ENCODE data around the gene FZD7.

Gene FZD7

GRCh38 chr2:202030691-202031090 is 3.0 kb upstream of the FZD7 start:
- no peak for TF ChIP-seq CTCF (conservative IDR thresholded peaks at IDR 0.05; ENCODE audit: low read depth, low read length)
- no peak for DNase-seq (ENCODE audit: low read depth)
- H3K4me3 ChIP-seq (ENCODE audit: low read depth, low read length) = no peak overlapping the region

DNA sequence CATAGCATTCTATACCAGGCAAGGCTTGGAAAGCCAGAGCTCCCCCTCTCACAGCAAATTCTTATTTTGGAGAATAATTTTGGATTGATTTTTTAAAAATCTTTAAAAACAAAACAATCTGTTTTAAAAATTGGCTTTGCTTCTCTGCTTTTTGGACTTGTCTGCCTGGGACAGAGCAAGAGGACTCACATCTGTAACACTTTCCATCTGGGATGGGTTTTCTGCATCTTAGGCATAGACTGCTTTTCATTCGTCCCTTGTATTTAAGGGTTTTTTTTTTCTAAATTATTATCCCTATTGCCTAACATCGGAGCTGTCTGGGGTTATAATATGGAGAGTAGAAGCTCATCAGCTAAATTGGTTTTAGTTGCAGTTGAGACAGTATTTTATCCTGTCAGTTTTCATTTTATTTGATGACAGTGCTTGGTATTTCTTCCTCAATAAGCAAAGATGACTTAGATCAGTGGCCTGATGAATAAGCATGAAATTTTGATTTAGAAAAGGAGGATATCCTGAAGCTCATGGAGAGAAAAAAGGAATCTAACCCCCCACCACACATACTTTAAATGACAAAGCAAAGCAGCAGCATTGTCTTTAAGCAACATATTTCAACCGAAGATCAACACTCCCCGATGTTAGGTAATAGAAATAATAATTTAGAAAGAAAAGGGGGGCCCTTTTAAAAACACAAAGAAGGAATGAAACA is 2.3 kb upstream of the FZD7 start:
- no peak for DNase-seq (ENCODE audit: low read depth)
- TF ChIP-seq CTCF (conservative IDR thresholded peaks at IDR 0.05; ENCODE audit: low read depth, low read length) = no peak
- no peak overlapping the region for H3K4me3 ChIP-seq (ENCODE audit: low read depth, low read length)

DNA sequence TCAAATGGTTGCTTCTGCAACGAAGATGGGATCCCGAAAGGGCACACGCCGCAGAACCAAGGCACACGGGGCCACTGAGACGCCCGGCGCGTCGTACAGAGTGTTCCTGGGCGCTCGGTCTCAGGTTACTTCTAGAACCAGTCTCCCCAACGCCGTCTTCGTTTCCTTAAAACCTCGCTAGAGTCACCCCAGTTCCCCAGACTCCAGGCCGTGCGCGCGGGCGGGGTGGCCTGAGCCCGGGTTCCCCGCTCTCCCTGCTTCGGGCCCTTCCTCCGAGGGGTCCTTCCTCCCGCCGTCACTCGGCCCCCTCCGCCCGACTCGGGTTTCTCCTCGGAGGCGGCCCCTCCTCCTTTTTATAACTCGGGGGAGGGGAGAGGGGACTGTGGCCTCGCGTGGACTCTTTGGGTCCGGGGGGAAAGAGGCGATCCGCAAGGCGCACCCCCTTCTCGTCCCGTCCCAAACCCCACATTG is 774 bp upstream of the FZD7 start:
- peak; percentile 52 for DNase-seq (ENCODE audit: low read depth)
- TF ChIP-seq CTCF (conservative IDR thresholded peaks at IDR 0.05; ENCODE audit: low read depth, low read length) = no peak
- peak overlapping the region; percentile 72 for H3K4me3 ChIP-seq (ENCODE audit: low read depth, low read length)

DNA sequence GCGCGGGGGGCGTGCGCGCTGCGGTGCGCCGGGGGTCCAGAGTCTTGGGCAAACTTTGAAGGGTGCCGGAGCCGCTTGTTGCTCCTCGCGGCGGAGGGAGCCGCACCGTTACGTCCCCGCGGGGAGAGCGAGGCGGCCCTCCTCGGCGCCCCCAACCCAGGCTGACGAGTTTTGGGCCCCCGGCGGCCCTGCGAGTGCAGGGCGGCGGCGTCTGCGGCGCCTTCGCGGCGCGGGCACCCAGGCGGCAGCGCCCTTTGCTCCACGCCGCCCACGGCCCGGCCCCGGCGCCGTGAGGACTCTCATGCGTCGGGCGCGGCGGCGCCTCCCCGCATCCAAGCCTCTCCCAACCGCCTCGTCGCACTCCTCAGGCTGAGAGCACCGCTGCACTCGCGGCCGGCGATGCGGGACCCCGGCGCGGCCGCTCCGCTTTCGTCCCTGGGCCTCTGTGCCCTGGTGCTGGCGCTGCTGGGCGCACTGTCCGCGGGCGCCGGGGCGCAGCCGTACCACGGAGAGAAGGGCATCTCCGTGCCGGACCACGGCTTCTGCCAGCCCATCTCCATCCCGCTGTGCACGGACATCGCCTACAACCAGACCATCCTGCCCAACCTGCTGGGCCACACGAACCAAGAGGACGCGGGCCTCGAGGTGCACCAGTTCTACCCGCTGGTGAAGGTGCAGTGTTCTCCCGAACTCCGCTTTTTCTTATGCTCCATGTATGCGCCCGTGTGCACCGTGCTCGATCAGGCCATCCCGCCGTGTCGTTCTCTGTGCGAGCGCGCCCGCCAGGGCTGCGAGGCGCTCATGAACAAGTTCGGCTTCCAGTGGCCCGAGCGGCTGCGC is 814 bp downstream of the FZD7 start:
- peak; percentile 70 for DNase-seq (ENCODE audit: low read depth)
- TF ChIP-seq CTCF (conservative IDR thresholded peaks at IDR 0.05; ENCODE audit: low read depth, low read length) = no peak
- peak overlapping the region; percentile 67 for H3K4me3 ChIP-seq (ENCODE audit: low read depth, low read length)

- H3K4me3 ChIP-seq (ENCODE audit: low read depth, low read length) = peak overlapping the region; percentile 67
- peak; percentile 76 for DNase-seq (ENCODE audit: low read depth)
- TF ChIP-seq CTCF (conservative IDR thresholded peaks at IDR 0.05; ENCODE audit: low read depth, low read length) = peak; percentile 65
Measured at GRCh38 chr2:202035089-202035940, 1.7 kb downstream of the FZD7 start.

GRCh38 chr2:202035941-202036372 is 2.3 kb downstream of the FZD7 start:
- H3K4me3 ChIP-seq (ENCODE audit: low read depth, low read length) = no peak overlapping the region
- no peak for TF ChIP-seq CTCF (conservative IDR thresholded peaks at IDR 0.05; ENCODE audit: low read depth, low read length)
- DNase-seq (ENCODE audit: low read depth) = no peak
